NCI-H1436 (cell line): ENCODE measurements around the gene BICRAL.
"Not testable (repeated sequence)": the region's sequence is repeated elsewhere in the genome, so short reads cannot be mapped to it uniquely, and the experiment has no call there.

Experiments used
- DNase-seq: peaks from one replicate; lab custom pipeline; 2025; lab: John Stamatoyannopoulos, UW

Gene BICRAL

DNA sequence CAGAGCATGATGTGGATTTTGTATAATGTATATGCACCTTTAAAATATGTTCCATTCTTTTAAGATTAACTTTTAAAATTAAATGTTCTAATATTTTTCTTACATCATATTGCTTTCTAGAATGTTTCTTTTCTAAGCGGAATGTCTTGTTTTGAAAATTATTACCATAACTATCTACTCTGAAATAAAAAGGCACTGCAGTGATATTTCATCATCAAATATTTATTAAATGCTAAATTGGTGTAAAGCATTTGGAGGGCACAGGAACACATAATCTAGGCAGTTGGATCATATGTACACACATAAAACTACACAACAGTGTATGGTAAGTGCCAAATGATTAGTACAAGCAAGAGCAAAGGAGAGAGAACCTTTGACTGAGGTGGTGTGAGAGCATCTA lies 13.8 kb downstream of the BICRAL start:
- DNase-seq, result no peak

DNA sequence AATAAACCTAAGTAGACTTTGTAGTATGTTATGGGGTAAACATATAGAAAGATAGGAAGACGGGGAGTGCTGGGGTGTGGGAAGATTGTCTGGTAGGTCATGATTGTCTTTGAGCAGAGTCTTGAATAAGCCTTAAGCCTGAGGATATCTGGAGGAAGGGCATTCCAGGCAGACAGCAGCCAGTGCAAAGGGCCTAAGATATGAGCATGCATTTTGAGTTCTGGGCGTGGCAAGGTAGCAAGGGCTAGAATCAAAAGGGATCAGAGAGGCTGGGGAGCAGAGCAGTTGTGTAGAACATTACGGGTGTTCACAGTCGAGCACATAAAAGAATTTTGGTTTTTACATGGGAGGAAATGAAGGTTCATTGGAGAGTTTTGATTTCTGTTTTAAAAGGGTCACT lies 14.3 kb downstream of the BICRAL start:
- DNase-seq, result no peak

DNA sequence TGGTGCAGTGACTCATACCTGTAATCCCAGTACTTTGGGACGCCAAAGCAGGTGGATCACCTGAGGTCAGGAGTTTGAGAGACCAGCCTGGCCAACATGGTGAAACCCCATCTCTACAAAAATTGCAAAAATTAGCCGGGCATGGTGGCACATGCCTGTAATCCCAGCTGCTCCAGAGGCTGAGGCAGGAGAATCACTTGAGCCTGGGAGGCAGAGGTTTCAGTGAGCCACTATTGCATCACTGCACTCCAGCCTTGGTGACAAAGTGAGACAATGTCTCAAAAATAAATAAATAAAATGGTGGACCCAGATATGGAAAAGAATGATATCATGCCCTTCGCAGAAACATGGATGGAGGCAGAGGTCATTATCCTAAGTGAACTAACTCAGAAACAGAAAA lies 15.8 kb downstream of the BICRAL start:
- not testable (repeated sequence) for DNase-seq

DNA sequence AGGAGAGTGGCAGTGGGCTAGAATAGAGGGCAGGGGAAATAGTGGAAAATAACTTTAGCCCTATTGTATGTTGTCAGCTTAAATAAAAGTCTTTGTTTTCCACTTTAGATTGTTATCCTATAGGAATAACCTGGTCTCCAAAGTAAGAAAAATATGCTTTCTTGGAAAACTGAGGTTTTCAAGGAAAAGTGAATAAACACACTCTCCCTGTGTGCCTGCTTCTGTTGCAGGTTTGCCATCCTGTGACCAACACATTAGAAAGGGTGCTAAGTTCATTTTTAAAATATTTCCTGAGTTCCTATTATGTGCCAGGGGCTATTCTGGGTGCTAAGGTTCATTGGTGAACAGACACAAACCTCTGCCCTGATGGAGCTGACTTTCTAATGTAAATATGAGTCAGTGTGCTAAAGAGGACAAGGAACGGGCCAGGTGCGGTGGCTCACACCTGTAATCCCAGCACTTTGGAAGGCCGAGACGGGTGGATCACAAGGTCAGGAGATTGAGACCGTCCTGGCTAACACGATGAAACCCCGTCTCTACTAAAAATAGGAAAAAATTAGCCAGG lies 23.5 kb downstream of the BICRAL start:
- DNase-seq, result no peak

DNA sequence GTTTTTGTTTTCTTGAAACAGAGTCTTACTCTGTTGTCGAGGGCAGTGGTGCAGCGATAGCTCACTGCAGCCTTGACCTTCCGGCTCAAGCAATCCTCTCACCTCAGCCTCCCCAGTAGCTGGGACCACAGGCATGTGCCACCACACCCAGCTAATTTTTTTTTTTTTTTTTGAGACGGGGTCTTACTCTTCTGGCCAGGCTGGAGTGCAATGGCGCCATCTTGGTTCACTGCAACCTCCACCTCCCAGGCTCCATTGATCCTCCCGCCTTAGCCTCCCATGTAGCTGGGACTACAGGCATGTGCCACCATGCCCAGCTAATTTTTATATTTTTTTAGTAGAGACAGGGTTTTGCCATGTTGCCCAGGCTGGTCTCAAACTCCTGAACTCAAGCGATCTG lies 24.5 kb downstream of the BICRAL start:
- DNase-seq, result not testable (repeated sequence)

DNA sequence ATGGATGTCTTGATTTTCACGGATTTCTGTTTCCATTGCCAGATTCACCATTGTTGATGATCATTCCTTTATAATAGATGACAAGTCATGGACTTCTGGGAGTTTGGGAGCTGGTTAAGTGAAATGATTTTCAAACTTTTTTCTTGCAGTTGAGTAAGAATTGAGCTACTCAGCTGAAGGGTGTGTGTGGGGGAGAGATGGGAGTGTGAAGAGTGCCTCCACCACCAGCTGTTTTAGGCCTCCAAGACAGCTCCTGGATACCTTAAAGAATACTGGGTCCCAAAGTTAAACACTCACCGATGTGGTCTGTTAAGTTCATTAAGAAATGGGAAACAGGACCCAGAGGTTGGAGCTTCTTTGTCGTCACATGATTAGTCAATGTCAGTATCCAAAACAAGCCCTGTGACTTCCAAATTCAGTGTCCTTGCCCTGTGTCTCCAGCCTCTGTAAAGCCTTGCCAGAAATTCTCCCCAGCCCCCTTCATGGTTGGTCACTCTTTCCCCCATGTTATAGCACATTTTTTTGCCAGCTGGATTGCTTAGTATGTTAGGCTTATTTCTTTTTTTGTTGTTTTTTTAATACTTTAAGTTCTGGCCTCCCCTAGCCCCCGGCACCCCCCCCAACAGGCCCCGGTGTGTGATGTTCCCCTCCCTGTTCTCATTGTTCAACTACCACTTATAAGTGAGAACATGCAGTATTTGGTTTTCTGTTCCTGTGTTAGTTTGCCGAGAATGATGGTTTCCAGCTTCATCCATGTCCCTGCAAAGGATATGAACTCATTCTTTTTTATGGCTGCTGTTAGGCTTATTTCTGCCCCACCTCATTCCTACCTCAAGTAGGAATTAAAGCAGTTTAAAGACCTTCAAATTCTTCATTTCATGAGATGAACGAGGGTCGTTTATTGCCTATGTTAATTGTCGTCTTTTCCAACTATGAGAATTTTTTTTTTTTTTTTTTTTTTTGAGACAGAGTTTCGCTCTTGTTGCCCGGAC lies 26.9 kb downstream of the BICRAL start:
- DNase-seq, result no peak

DNA sequence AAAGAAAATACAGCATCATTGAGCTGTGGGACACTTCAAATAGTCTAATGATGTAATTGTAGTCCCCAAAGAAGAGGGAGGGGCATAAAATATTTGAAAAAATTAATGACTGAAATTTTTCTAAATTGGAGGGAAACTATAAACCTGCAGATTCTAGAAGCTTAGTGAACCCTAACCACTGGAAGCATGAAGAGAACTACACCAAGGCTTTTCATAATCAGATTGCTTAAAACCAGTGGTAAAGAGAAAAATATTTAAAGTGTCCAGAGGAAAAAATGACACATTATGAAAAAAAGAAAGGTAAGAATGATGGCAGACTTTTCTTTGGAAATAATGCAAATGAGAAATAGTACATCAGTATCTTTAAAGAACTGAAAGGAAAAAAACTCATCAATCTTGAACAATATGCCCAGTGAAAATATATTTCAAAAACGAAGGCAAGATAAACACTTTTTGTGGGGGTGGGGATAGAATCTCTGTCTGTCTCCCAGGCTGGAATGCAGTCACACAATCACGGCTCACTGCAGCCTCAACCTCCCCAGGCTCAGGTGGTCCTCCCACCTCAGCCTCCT lies 31.3 kb downstream of the BICRAL start:
- no peak for DNase-seq

DNA sequence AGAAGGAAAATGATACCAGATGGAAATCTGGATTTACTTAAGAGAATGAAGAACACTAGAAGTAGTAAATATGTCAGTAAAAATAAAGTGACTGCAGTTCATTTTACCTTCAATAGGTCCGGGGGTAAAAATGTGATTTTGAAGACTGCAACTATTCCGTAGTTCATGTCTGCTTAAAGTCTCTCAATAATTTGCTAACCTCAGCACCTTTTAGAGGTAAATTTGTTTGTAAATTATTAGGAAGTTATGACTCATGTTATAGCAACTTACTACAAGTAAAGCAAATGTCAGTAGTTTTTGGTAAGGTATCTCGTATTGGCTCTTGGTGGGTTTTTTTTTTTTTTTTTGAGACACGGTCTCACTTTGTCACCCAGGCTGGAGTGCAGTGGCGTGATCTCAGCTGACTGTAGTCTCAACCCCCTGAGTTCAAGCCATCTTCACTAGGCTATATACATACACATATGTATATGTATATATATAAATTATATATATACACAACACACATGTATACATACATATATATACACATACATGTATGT lies 32.1 kb downstream of the BICRAL start:
- DNase-seq, result no peak

DNA sequence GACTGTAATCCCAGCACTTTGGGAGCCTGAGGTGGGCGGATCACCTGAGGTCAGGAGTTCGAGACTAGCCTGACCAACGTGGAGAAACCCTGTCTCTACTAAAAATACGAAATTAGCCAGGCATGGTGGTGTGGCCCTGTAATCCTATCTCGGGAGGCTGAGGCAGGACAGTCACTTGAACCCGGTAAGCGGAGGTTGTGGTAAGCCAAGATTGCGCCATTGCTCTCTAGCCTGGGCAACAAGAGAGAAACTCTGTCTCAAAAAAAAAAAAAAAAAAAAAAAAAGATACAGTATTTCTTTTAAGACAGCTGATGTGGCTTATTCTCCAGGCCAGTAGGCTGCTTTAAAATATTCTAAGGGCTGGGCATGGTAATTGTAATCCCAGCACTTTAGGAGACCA lies 33.9 kb downstream of the BICRAL start:
- not testable (repeated sequence) for DNase-seq

DNA sequence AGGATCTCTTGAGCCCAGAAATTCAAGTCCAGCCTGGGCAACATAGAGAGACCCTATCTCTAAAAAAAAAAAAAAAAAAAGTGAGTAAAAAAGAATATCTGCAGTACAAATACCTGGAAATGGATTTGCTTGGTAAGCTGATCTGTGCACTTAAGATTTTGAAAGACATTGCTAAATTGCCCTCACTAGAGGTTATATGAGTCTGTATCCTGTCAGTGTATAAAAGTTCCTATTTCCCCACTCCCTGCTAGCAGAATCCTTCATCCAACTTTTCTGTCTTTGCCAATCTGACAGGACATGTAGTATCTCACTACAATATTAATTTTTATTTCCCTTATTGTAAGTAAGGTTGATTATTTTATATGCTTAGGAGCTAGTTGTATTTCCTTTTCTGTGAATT lies 36.1 kb downstream of the BICRAL start:
- no peak for DNase-seq

DNA sequence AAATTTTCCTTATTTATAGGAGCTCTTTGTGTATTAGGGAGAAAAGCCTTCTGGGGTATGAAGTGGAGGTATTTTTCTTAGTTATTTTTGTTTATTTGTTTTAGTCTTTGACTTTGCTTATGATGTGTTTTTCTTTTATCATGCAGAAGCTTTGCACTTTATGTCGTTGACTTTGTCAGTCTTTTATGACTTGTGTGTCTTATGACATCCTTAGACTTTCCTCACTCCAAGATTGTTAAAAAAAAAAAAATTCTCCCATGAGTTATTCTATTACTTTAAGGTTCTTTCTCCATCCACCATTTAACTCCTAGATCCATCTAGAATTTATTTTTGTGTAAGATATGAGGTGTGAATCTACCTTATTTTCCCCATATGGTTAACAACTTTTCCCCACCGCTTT lies 36.6 kb downstream of the BICRAL start:
- no peak for DNase-seq

DNA sequence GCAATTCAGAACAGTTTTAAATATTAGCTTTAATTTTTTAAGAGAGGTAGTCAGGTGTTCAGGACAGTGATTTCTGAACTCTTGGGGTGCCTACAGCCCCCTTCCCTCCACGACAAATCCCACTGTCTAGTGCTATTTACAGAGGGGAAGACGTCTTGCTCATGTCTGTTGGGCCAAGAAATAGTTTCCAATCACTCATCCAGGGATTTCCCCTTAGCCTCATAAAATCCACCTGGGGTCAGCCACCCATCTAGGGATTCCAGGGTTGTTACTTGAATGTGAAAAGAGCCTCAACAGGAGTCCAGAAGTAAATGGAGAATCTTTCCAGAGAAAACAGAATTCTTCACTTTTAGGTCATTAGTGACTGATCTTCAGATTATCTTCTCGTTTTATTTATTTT lies 37.0 kb downstream of the BICRAL start:
- DNase-seq, result no peak

DNA sequence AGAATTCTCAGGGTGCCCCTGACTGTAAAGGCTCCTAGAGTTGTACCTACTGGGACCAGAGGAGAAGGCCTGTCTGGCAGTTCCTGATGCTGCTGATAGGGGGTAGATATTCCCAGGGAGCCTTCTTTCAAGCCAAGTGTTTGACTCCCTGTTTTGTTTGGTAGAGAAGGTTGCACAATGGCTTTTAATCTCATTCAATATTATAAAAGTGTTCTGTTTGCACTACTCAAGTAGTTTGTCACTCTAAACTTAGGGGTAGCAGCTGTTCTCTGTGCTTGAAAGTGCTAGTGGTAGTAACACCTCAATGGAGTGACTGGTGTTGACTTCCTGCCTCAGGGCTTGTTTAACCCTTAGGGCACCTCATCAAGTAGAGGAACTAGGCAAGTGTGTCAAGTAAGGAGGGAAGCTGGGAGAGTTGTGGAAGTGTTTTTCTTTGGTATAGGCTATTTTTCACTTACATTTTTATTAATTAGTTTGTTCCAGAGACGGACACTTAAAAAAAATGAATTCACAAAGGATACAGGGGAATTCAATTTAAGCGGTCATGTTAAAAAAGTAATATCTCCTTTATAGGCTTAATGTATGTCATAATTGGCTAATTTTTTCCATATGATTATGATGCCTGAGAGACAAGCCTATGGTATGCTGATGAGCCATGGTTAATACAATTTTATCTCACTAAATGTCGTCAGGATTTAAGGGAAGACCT lies 38.1 kb downstream of the BICRAL start:
- peak; percentile 63 for DNase-seq

DNA sequence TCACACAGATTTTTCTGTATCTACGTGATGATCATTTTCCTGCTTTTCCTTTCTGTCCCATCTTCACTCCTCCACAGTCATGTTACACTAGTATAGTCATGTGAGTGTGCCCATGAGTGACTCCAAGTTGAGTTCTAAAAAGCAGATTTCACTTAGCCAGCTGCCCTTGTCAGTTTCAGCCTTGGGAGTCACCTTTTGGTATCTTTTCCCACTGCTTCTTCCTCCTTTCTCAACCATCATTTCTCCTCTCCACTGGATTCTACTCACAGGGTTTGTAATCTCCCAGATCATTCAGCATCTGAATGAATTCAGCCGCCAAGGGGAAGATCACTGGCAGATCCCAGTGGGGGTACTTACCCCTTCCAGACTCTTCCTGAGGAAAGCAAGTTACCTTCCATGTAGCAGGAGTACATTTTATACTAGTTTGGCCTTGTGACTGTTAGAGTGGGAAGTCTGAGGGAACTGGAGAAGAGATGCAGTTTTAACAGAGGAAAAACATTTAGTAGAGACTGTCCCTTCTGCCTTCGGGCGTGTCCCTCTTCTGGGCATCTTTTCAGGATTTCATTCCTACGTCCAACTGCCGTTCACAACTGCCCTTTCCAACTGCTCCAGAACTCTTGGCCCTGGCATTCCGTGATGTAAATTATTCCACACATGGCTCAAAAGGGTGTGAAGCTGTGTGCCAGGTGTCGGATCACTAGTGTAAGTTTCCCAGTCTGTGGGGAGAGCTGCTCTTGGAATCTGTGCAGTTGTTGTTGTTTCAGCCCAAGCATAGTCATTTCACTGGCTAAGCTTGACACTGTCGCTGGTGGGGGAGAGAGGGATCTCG lies 38.9 kb downstream of the BICRAL start:
- DNase-seq, result no peak

DNA sequence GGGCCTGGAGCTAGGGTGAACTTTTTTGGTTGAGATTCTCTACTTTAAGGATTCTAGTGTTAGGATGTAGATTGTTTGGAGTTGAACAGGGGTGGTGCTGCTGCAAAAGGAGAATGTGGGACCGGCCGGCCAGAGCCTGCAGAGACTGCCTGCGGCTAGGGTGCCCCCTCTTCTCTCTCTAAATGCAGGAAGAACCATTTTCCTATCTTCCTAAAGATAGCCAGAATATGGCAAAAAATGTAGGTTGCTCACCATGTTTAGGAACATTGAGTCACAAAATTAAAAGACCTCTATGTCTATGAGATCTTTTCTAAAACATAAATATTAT lies 39.5 kb downstream of the BICRAL start:
- no peak for DNase-seq

DNA sequence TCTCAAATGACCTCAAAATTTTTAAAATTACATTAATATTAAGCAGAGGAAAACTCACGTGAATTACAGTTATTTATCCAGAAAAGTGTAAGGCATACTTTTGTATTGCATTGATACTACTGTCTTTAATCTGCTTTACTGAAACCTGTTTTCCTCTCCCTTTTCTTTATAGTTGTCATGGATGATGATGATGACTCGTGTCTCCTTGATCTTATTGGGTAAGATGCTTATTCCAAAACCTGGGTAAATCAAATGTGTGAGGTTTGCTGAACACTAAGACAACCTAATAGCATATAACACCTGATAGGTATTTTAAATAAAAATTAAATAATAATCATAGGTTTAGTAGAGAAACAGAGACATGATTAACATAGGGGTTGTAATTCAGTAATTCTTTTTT lies 40.0 kb downstream of the BICRAL start:
- DNase-seq, result no peak

DNA sequence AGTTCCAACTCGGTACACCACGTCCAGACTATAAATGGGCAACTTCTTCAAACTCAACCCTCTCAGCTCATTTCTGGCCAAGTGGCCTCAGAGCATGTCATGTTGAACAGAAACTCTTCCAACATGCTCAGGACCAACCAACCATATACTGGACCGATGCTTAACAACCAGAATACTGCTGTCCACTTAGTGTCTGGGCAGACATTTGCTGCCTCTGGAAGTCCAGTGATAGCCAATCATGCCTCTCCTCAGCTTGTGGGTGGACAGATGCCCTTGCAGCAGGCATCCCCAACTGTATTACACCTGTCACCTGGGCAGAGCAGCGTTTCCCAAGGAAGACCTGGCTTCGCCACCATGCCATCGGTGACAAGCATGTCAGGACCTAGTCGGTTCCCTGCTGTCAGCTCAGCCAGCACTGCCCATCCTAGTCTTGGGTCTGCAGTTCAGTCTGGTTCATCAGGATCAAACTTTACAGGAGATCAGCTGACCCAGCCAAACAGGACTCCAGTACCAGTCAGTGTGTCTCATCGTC lies 47.8 kb downstream of the BICRAL start:
- DNase-seq, result no peak

DNA sequence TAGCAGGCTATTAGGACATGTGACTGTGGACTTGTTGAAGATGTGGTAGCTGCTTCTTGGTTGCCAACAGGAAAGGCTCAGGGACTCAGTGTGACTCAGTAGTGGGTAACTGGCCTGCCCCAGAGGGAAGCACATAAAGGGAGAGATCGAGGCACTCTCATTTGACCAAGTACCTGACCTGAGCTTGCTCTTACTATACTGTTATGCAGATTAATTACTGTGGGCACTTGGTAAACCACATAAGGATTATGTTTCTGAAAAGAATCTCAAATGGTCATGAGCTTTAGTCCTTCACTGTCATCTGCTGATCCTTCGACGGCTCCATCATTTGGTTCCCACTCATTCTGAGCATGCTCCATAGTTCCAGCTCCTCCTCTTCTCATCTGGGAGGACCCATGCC lies 49.4 kb downstream of the BICRAL start:
- no peak for DNase-seq

DNA sequence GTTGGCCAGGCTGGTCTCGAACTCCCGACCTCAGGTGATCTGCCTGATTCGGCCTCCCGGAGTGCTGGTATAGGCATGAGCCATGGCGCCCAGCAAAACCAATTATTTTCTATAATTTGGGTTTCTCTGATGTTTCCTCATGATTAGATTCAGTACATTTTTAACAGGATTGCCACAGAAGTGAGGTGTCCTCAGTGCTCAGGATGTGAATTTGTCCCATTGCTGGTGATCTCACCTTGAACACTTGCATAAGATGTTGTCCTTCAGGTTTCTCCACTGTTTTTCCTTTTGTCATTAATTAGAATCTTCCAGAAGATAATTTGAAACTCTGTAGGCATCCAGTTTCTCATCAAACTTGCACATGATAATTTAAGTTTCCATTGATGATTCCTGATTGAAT lies 52.2 kb downstream of the BICRAL start:
- no peak for DNase-seq

DNA sequence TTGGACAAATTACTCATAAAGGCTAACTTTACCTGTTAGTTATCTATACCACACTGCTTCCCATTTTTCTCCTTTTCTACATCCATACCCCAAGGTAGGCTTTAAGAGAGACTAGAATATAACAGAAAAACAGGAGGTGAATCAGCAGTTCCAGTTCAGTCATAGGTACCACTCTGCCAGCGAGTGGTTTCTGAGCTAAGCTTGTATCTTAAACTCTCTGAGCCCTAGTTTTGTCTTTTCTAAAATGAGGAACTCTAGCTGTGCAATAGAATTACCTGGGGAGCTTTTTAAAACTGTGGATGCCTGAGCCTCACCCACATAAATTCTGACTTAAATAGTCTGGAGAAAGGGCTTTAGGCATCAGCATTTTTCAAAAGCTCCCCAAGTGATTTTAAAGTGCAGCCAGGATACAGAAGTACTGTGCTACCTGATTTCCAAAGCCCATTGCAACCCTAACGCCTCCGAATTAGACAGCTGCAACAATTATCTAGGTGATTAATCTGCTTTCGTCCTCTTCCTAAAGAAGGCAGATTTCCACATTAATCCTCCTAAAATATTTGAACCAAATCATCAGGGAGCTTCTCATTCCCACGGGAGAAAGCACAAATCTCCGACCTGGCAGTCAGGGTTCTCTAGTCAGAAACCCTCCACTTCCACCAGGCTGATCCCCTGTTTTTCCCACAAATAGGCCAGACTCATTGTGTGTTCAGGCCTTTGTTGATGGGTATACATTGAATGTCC lies 60.2 kb downstream of the BICRAL start:
- DNase-seq, result no peak

DNA sequence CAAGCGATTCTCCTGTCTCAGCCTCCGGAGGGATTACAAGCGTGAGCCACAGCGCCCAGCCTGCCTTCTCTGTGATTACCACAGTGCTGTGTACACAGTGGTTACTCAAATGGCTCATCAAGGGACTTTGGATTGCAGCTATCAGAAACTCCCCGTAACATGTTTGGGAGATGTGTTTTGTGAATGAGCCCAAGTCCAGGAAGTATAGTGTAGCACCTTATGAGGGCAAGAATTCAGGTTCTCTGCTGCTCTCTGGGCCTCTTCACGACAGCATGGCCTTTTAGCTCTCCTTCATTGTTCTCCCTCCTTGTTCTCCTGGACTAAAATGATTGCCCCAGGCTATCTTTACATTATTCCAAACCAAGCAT lies 63.5 kb downstream of the BICRAL start:
- peak; percentile 37 for DNase-seq
